Measurements from ENCODE around the gene TLE2. TPM values are rescaled to one million over a fixed set of nuclear protein-coding genes. Genes with fewer than 3 reads are reported as not detected.
A peak's percentile ranks its signal among the peaks of the same experiment; 100 is the strongest.

The TLE2 gene
- total RNA-seq, 2 donors from 2014 or later = 34.5 to 45.2 TPM

- Histone ChIP-seq H3K36me3 (replicated peaks in 1 of 2; ENCODE audit: insufficient read depth in 1 of 2, low read depth in 2 of 2) (no peaks in the 10 kb centered on the region), H3K27ac (peak overlapping the region; percentile 65 to 94 (median 90)), H3K4me3 (no peak overlapping the region), H3K4me1 (peaks cover 31% of the 10 kb centered on the region), H3K27me3 (no peaks in the 10 kb centered on the region), H3K9me3 (no peaks in the 10 kb centered on the region)
- no peak for ATAC-seq
- intact Hi-C loops (cut with DNase I) = loop anchor here (10.0 kb wide), 1 partner anchor 70 kb away; no protein-coding TSS in a partner anchor
- TF ChIP-seq POLR2A (IDR thresholded peaks at IDR 0.05) (peak in 1 of 3 donors; percentile 2), CTCF (IDR thresholded peaks at IDR 0.05) (no peak)
- DNase-seq = peak in 2 of 4 donors; percentile 50 to 51
- 3 to 9% methylated on average over 23 to 28 of the region's 28 CpGs for WGBS, 2 donors
Observed at GRCh38 chr19:3034656-3035541, 5.8 kb upstream of the TLE2 start.

DNA sequence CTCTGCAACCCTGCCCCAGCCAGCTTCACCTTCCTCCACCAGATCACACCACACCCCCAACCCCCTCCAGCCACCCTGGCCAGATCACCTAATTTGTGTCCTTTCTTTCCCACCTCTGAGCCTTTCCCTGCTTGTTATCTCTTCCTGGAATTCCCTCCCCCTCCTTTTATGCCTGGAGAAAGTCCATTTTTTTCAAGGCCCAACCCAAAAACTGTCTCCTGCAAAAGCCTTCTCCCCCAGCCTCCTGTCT is 5.3 kb upstream of the TLE2 start:
- no peak overlapping the region for H3K4me3 ChIP-seq
- H3K4me1 ChIP-seq = peaks cover 30% of the 10 kb centered on the region
- no peaks in the 10 kb centered on the region for H3K9me3 ChIP-seq
- intact Hi-C loops (cut with DNase I) = loop anchor here (10.0 kb wide), 1 partner anchor 70 kb away; no protein-coding TSS in a partner anchor
- peak overlapping the region in 3 of 4 donors; percentile 88 to 94 (median 91) for H3K27ac ChIP-seq
- ATAC-seq (no peak), DNase-seq (no peak)
- TF ChIP-seq CTCF (IDR thresholded peaks at IDR 0.05) (no peak), POLR2A (IDR thresholded peaks at IDR 0.05) (no peak)
- H3K27me3 ChIP-seq = no peaks in the 10 kb centered on the region
- H3K36me3 ChIP-seq (replicated peaks in 1 of 2; ENCODE audit: insufficient read depth in 1 of 2, low read depth in 2 of 2) = no peaks in the 10 kb centered on the region

GRCh38 chr19:3033595-3034405 is 4.7 kb upstream of the TLE2 start:
- no peaks in the 10 kb centered on the region for H3K36me3 ChIP-seq (replicated peaks in 1 of 2; ENCODE audit: insufficient read depth in 1 of 2, low read depth in 2 of 2)
- ATAC-seq (no peak), DNase-seq (no peak)
- 86 to 93% methylated on average over 11 of the region's 11 CpGs for WGBS, 2 donors
- H3K27me3 ChIP-seq = no peaks in the 10 kb centered on the region
- H3K4me1 ChIP-seq = peaks cover 30% of the 10 kb centered on the region
- intact Hi-C loops (cut with DNase I) = loop anchor here (10.0 kb wide), 1 partner anchor 69 kb away; no protein-coding TSS in a partner anchor
- no peaks in the 10 kb centered on the region for H3K9me3 ChIP-seq
- TF ChIP-seq CTCF (IDR thresholded peaks at IDR 0.05) (no peak), POLR2A (IDR thresholded peaks at IDR 0.05) (no peak)
- peak overlapping the region in 3 of 4 donors; percentile 88 to 94 (median 91) for H3K27ac ChIP-seq
- no peak overlapping the region for H3K4me3 ChIP-seq

GRCh38 chr19:3031607-3031867 is 2.5 kb upstream of the TLE2 start:
- TF ChIP-seq CTCF (IDR thresholded peaks at IDR 0.05) (no peak), POLR2A (IDR thresholded peaks at IDR 0.05) (no peak)
- Histone ChIP-seq H3K36me3 (replicated peaks in 1 of 2; ENCODE audit: insufficient read depth in 1 of 2, low read depth in 2 of 2) (no peaks in the 10 kb centered on the region), H3K27ac (no peak overlapping the region), H3K27me3 (no peaks in the 10 kb centered on the region), H3K4me1 (peaks cover 34% of the 10 kb centered on the region), H3K9me3 (no peaks in the 10 kb centered on the region), H3K4me3 (no peak overlapping the region)
- DNase-seq = no peak
- 70 to 78% methylated on average over 5 of the region's 5 CpGs for WGBS, 2 donors
- intact Hi-C loops (cut with DNase I) = loop anchor here (10.0 kb wide), 1 partner anchor 67 kb away; no protein-coding TSS in a partner anchor
- ATAC-seq = no peak
